Measurements from ENCODE around the gene SLC6A7.

The SLC6A7 gene

DNA sequence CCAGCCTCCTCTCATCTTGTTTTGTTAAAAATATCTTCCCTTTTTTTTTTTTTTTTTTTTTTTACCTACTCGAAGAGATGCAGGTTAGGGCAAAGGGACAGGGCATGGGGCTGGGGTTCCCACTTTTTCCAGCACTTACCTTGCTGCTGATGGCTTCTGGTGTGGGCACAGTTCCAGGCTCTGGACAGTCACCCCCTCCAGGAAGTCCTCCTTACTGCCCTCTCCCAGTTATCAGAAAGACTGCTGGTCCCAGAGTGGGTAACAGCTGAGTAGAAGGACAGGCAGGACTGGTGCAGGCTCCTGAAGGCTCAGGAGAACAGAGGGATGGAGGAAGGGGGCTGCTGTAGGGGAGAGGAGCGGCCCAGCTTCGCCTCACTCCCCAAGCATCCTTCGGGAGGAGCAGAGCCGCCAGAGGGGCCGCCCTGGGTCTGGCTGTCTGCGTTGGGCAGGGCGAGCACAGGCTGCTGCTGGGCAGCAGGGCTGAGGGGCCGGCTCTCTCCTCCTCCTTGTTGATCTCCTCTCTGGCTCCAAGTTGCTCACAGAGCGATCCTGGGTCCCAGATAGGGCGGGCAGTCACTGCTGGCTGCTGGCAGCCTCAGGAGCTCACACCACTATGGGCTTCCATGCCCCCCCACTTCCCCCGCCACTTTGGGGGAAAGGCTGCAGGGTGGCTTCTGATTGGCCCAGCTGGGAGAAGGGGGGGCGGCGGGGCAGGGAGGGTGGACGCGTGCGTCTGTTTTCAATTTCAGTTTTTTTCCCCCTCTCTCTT lies 34.4 kb upstream of the SLC6A7 start, which contains the start of gene PDGFRB:
PDGFRB (minus strand) TSS at position 588 of the 769 bp plus-strand sequence. CDS start 18,798 bp downstream, outside the sequence.
- peak within 1 kb of the TSS; percentile 25 for H2BK5ac ChIP-seq (ENCODE audit: low read depth, low read length, poor library complexity, severe bottlenecking)
- 0% methylated on average over 11 of the region's 17 CpGs for WGBS
- H3K4ac ChIP-seq (ENCODE audit: low read depth in 1 of 2, low read length in 2 of 2) = peak within 1 kb of the TSS; percentile 82 to 86
- H3K4me2 ChIP-seq (ENCODE audit: low read length, poor library complexity, severe bottlenecking) = peak within 1 kb of the TSS; percentile 80
- peak within 1 kb of the TSS; percentile 69 for H2BK120ac ChIP-seq (ENCODE audit: low read depth, low read length)
- peak; percentile 91 for DNase-seq
- H3K4me1 ChIP-seq (ENCODE audit: control insufficient read depth, insufficient read depth, low read depth, low read length) = peaks cover 47% of the 10 kb centered on the region
- H2BK12ac ChIP-seq (ENCODE audit: low read length in 2 of 2) = peak within 1 kb of the TSS; percentile 53 to 94
- H2AFZ ChIP-seq (ENCODE audit: low read depth, low read length) = no peak within 1 kb of the TSS
- H3K9ac ChIP-seq (ENCODE audit: low read length) = peak within 1 kb of the TSS; percentile 97
- peak within 1 kb of the TSS; percentile 90 to 94 for H3K18ac ChIP-seq (ENCODE audit: low read depth in 1 of 2, low read length in 2 of 2)
- peak within 1 kb of the TSS; percentile 91 for H4K91ac ChIP-seq (ENCODE audit: low read length)
- H2BK15ac ChIP-seq (ENCODE audit: low read depth, poor library complexity, severe bottlenecking) = peak within 1 kb of the TSS; percentile 29
- H3K23ac ChIP-seq (ENCODE audit: low read length in 2 of 2) = peak within 1 kb of the TSS in 1 of 2 experiments; percentile 81
- peaks cover 2% of the 10 kb centered on the region for H3K79me1 ChIP-seq (replicated peaks; ENCODE audit: low read length, poor library complexity, severe bottlenecking)
- H2AK5ac ChIP-seq (ENCODE audit: low read length, severe bottlenecking) = peak within 1 kb of the TSS; percentile 49
- H4K8ac ChIP-seq (ENCODE audit: low read length) = peak within 1 kb of the TSS; percentile 74
- peak within 1 kb of the TSS; percentile 64 to 95 for H3K4me3 ChIP-seq (ENCODE audit: insufficient read depth in 1 of 2, low read depth in 1 of 2, low read length in 2 of 2)
- peaks cover 19 to 32% of the 10 kb centered on the region in 2 experiments for H3K36me3 ChIP-seq (ENCODE audit: control insufficient read depth in 1 of 2, insufficient read depth in 2 of 2, low read depth in 1 of 2, low read length in 2 of 2)
- peak within 1 kb of the TSS in 1 of 2 experiments; percentile 95 for H3K14ac ChIP-seq (ENCODE audit: low read length in 2 of 2)
- peak within 1 kb of the TSS; percentile 82 for H3K27ac ChIP-seq (ENCODE audit: low read length, poor library complexity, severe bottlenecking)
- H3K9me3 ChIP-seq (ENCODE audit: control insufficient read depth, low read length) = no peaks in the 10 kb centered on the region
- no peaks in the 10 kb centered on the region for H3K27me3 ChIP-seq (ENCODE audit: control insufficient read depth in 1 of 2, insufficient read depth in 1 of 2, low read length in 2 of 2)

GRCh38 chr5:150156027-150156368 lies 33.9 kb upstream of the SLC6A7 start:
- no peak overlapping the region for H2BK15ac ChIP-seq (ENCODE audit: low read depth, poor library complexity, severe bottlenecking)
- H4K8ac ChIP-seq (ENCODE audit: low read length) = peak overlapping the region; percentile 69
- peak overlapping the region; percentile 22 for H2BK120ac ChIP-seq (ENCODE audit: low read depth, low read length)
- peaks cover 2% of the 10 kb centered on the region for H3K79me1 ChIP-seq (replicated peaks; ENCODE audit: low read length, poor library complexity, severe bottlenecking)
- peak overlapping the region; percentile 44 for H4K91ac ChIP-seq (ENCODE audit: low read length)
- peaks cover 44% of the 10 kb centered on the region for H3K4me1 ChIP-seq (ENCODE audit: control insufficient read depth, insufficient read depth, low read depth, low read length)
- H3K9me3 ChIP-seq (ENCODE audit: control insufficient read depth, low read length) = no peaks in the 10 kb centered on the region
- H3K14ac ChIP-seq (ENCODE audit: low read length in 2 of 2) = peak overlapping the region in 1 of 2 experiments; percentile 46
- peak overlapping the region; percentile 44 to 68 for H3K4me3 ChIP-seq (ENCODE audit: insufficient read depth in 1 of 2, low read depth in 1 of 2, low read length in 2 of 2)
- 9% methylated on average over 9 of the region's 9 CpGs for WGBS
- H2BK12ac ChIP-seq (ENCODE audit: low read length in 2 of 2) = peak overlapping the region in 1 of 2 experiments; percentile 94
- peak overlapping the region in 1 of 2 experiments; percentile 76 for H3K4ac ChIP-seq (ENCODE audit: low read depth in 1 of 2, low read length in 2 of 2)
- H2AK5ac ChIP-seq (ENCODE audit: low read length, severe bottlenecking) = no peak overlapping the region
- no peak overlapping the region for H2AFZ ChIP-seq (ENCODE audit: low read depth, low read length)
- H3K9ac ChIP-seq (ENCODE audit: low read length) = peak overlapping the region; percentile 97
- peak overlapping the region; percentile 51 for H3K27ac ChIP-seq (ENCODE audit: low read length, poor library complexity, severe bottlenecking)
- H2BK5ac ChIP-seq (ENCODE audit: low read depth, low read length, poor library complexity, severe bottlenecking) = no peak overlapping the region
- H3K23ac ChIP-seq (ENCODE audit: low read length in 2 of 2) = peak overlapping the region in 1 of 2 experiments; percentile 19
- H3K18ac ChIP-seq (ENCODE audit: low read depth in 1 of 2, low read length in 2 of 2) = peak overlapping the region in 1 of 2 experiments; percentile 87
- no peaks in the 10 kb centered on the region for H3K27me3 ChIP-seq (ENCODE audit: control insufficient read depth in 1 of 2, insufficient read depth in 1 of 2, low read length in 2 of 2)
- DNase-seq = no peak
- H3K36me3 ChIP-seq (ENCODE audit: control insufficient read depth in 1 of 2, insufficient read depth in 2 of 2, low read depth in 1 of 2, low read length in 2 of 2) = peaks cover 15 to 26% of the 10 kb centered on the region in 2 experiments
- peak overlapping the region; percentile 66 for H3K4me2 ChIP-seq (ENCODE audit: low read length, poor library complexity, severe bottlenecking)

DNA sequence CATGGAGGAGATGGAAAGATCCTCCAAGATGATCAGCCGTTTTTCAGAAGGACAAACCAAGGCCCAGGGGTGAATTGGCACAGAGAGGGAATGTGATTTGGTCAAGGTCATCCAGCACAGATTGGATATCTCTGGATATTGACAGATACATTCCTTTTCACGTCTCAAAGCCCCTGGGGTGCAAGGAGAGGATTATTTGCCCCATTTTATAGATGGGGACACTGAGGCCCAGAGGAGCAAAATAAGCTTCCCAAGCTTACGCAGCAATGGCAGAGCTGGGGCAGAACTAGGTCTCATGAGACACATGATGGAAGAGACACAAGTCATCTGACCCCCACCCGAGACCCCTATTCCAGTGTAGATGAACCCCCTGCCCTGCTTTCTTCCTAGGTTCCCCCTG lies 33.3 kb upstream of the SLC6A7 start:
- no peak overlapping the region for H3K23ac ChIP-seq (ENCODE audit: low read length in 2 of 2)
- no peak overlapping the region for H2AFZ ChIP-seq (ENCODE audit: low read depth, low read length)
- peak overlapping the region; percentile 22 for H2BK120ac ChIP-seq (ENCODE audit: low read depth, low read length)
- H4K8ac ChIP-seq (ENCODE audit: low read length) = no peak overlapping the region
- peak overlapping the region in 1 of 2 experiments; percentile 94 for H2BK12ac ChIP-seq (ENCODE audit: low read length in 2 of 2)
- peak overlapping the region; percentile 97 for H3K9ac ChIP-seq (ENCODE audit: low read length)
- peaks cover 42% of the 10 kb centered on the region for H3K4me1 ChIP-seq (ENCODE audit: control insufficient read depth, insufficient read depth, low read depth, low read length)
- peak overlapping the region in 1 of 2 experiments; percentile 87 for H3K18ac ChIP-seq (ENCODE audit: low read depth in 1 of 2, low read length in 2 of 2)
- no peak overlapping the region for H2AK5ac ChIP-seq (ENCODE audit: low read length, severe bottlenecking)
- peaks cover 11 to 22% of the 10 kb centered on the region in 2 experiments for H3K36me3 ChIP-seq (ENCODE audit: control insufficient read depth in 1 of 2, insufficient read depth in 2 of 2, low read depth in 1 of 2, low read length in 2 of 2)
- peak overlapping the region in 1 of 2 experiments; percentile 68 for H3K4me3 ChIP-seq (ENCODE audit: insufficient read depth in 1 of 2, low read depth in 1 of 2, low read length in 2 of 2)
- no peaks in the 10 kb centered on the region for H3K27me3 ChIP-seq (ENCODE audit: control insufficient read depth in 1 of 2, insufficient read depth in 1 of 2, low read length in 2 of 2)
- 95% methylated on average over 4 of the region's 4 CpGs for WGBS
- no peak overlapping the region for H3K27ac ChIP-seq (ENCODE audit: low read length, poor library complexity, severe bottlenecking)
- H3K9me3 ChIP-seq (ENCODE audit: control insufficient read depth, low read length) = no peaks in the 10 kb centered on the region
- H3K14ac ChIP-seq (ENCODE audit: low read length in 2 of 2) = peak overlapping the region in 1 of 2 experiments; percentile 46
- no peak overlapping the region for H4K91ac ChIP-seq (ENCODE audit: low read length)
- no peak overlapping the region for H2BK5ac ChIP-seq (ENCODE audit: low read depth, low read length, poor library complexity, severe bottlenecking)
- peaks cover 2% of the 10 kb centered on the region for H3K79me1 ChIP-seq (replicated peaks; ENCODE audit: low read length, poor library complexity, severe bottlenecking)
- peak overlapping the region in 1 of 2 experiments; percentile 76 for H3K4ac ChIP-seq (ENCODE audit: low read depth in 1 of 2, low read length in 2 of 2)
- H3K4me2 ChIP-seq (ENCODE audit: low read length, poor library complexity, severe bottlenecking) = no peak overlapping the region
- no peak overlapping the region for H2BK15ac ChIP-seq (ENCODE audit: low read depth, poor library complexity, severe bottlenecking)
- DNase-seq = no peak

- DNase-seq = no peak
- peak overlapping the region; percentile 90 to 92 for H3K4ac ChIP-seq (ENCODE audit: low read depth in 1 of 2, low read length in 2 of 2)
Measured at GRCh38 chr5:150157168-150157567, 32.7 kb upstream of the SLC6A7 start.

More at GRCh38 chr5:150157168-150157567, 32.7 kb upstream of the SLC6A7 start:
- H3K9me3 ChIP-seq (ENCODE audit: control insufficient read depth, low read length) = no peaks in the 10 kb centered on the region
- H3K14ac ChIP-seq (ENCODE audit: low read length in 2 of 2) = no peak overlapping the region
- no peak overlapping the region for H3K27ac ChIP-seq (ENCODE audit: low read length, poor library complexity, severe bottlenecking)
- peak overlapping the region; percentile 5 for H4K8ac ChIP-seq (ENCODE audit: low read length)
- peak overlapping the region; percentile 91 to 99 for H2BK12ac ChIP-seq (ENCODE audit: low read length in 2 of 2)
- WGBS = 97% methylated on average over 3 of the region's 3 CpGs
- H3K4me2 ChIP-seq (ENCODE audit: low read length, poor library complexity, severe bottlenecking) = no peak overlapping the region
- no peak overlapping the region for H3K23ac ChIP-seq (ENCODE audit: low read length in 2 of 2)
- H2AK5ac ChIP-seq (ENCODE audit: low read length, severe bottlenecking) = no peak overlapping the region
- H3K4me3 ChIP-seq (ENCODE audit: insufficient read depth in 1 of 2, low read depth in 1 of 2, low read length in 2 of 2) = no peak overlapping the region
- H2BK15ac ChIP-seq (ENCODE audit: low read depth, poor library complexity, severe bottlenecking) = peak overlapping the region; percentile 89
- peak overlapping the region; percentile 81 for H4K91ac ChIP-seq (ENCODE audit: low read length)
- peaks cover 11 to 20% of the 10 kb centered on the region in 2 experiments for H3K36me3 ChIP-seq (ENCODE audit: control insufficient read depth in 1 of 2, insufficient read depth in 2 of 2, low read depth in 1 of 2, low read length in 2 of 2)
- no peak overlapping the region for H2BK5ac ChIP-seq (ENCODE audit: low read depth, low read length, poor library complexity, severe bottlenecking)
- peak overlapping the region; percentile 70 for H3K9ac ChIP-seq (ENCODE audit: low read length)
- peak overlapping the region; percentile 75 for H2BK120ac ChIP-seq (ENCODE audit: low read depth, low read length)
- peaks cover 42% of the 10 kb centered on the region for H3K4me1 ChIP-seq (ENCODE audit: control insufficient read depth, insufficient read depth, low read depth, low read length)
- H3K18ac ChIP-seq (ENCODE audit: low read depth in 1 of 2, low read length in 2 of 2) = peak overlapping the region; percentile 54 to 55
- no peak overlapping the region for H2AFZ ChIP-seq (ENCODE audit: low read depth, low read length)
- H3K79me1 ChIP-seq (replicated peaks; ENCODE audit: low read length, poor library complexity, severe bottlenecking) = peaks cover 2% of the 10 kb centered on the region
- no peaks in the 10 kb centered on the region for H3K27me3 ChIP-seq (ENCODE audit: control insufficient read depth in 1 of 2, insufficient read depth in 1 of 2, low read length in 2 of 2)
